ENCODE results near the gene ZNF385B.

DNA sequence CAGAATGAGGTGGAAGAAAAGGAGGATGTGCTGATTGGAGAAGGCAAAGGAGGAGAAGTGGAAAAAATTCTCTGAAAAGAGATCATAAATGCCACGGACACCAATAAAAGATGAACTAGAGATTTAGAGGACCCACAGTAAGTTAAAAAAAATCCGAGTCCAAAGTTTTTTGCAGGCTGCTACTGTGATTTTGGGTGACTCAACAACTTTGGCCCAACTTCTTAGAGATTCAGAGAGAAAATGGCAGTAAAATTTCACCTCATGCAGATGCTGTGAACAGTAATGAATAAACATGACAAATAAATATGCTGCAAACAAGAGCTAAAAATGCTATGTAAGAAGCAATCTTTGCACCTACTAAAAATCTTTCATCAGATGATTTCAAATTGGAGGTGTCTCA lies 419.9 kb downstream of the ZNF385B start:
- TF ChIP-seq, protein P1, sequence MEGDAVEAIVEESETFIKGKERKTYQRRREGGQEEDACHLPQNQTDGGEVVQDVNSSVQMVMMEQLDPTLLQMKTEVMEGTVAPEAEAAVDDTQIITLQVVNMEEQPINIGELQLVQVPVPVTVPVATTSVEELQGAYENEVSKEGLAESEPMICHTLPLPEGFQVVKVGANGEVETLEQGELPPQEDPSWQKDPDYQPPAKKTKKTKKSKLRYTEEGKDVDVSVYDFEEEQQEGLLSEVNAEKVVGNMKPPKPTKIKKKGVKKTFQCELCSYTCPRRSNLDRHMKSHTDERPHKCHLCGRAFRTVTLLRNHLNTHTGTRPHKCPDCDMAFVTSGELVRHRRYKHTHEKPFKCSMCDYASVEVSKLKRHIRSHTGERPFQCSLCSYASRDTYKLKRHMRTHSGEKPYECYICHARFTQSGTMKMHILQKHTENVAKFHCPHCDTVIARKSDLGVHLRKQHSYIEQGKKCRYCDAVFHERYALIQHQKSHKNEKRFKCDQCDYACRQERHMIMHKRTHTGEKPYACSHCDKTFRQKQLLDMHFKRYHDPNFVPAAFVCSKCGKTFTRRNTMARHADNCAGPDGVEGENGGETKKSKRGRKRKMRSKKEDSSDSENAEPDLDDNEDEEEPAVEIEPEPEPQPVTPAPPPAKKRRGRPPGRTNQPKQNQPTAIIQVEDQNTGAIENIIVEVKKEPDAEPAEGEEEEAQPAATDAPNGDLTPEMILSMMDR (IDR thresholded peaks at IDR 0.05), result no peak
- TF ChIP-seq, protein P2, sequence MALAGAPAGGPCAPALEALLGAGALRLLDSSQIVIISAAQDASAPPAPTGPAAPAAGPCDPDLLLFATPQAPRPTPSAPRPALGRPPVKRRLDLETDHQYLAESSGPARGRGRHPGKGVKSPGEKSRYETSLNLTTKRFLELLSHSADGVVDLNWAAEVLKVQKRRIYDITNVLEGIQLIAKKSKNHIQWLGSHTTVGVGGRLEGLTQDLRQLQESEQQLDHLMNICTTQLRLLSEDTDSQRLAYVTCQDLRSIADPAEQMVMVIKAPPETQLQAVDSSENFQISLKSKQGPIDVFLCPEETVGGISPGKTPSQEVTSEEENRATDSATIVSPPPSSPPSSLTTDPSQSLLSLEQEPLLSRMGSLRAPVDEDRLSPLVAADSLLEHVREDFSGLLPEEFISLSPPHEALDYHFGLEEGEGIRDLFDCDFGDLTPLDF (CRISPR knock-in tag; IDR thresholded peaks at IDR 0.05), result no peak
- TF ChIP-seq, protein P3, sequence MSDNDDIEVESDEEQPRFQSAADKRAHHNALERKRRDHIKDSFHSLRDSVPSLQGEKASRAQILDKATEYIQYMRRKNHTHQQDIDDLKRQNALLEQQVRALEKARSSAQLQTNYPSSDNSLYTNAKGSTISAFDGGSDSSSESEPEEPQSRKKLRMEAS (CRISPR knock-in tag; IDR thresholded peaks at IDR 0.05), result no peak
